B cell (primary cell): ENCODE results near the gene ELAC1. TPM values are rescaled to one million over a fixed set of nuclear protein-coding genes. Genes with fewer than 3 reads are reported as not detected.

Experiments used
- ATAC-seq: fragments of 200-7000 bp; cut with Tn5 transposase; one replicate; pipeline ENCODE4 v1.10.0; 2021; ENCODE audit warnings: low read depth, mild to moderate bottlenecking, moderate number of reproducible peaks, moderate library complexity
- CTCF ChIA-PET: fragments of 350-600 bp; sonication (Branson Sonifier 250); formaldehyde crosslinking; loops from one replicate; lab custom pipeline; 2021; ENCODE audit warnings: antibody characterized with exemption, inconsistent platforms; lab: Charles Lee
- POLR2A ChIA-PET: fragments of 350-600 bp; sonication (Branson Sonifier 250); formaldehyde crosslinking; loops from one replicate; lab custom pipeline; 2021; ENCODE audit warnings: antibody characterized with exemption; lab: Charles Lee
- DNase-seq: peaks from one replicate; pipeline ENCODE4 v3.0.0; 2013
- H2AFZ ChIP-seq: 2 replicates; pipeline ENCODE4 v1.6.1; 2012; ENCODE audit warnings: mild to moderate bottlenecking, low read depth, low read length; ENCODE audit not compliant: insufficient read depth, poor library complexity, severe bottlenecking
- H3K27ac ChIP-seq, 2 donors: 1 replicate in 1 of 2; 2 replicates in 1 of 2; pipeline ENCODE4 v1.5.1; 2012 to 2013; ENCODE audit warnings: low read length in 2 of 2, mild to moderate bottlenecking in 2 of 2, moderate library complexity in 1 of 2
- H3K27me3 ChIP-seq, 4 experiments: fragments of 200-600 bp in 1 of 4; sonication (generic) in 1 of 4; replicated peaks in 1 of 4; 1 replicate in 2 of 4; 2 replicates in 2 of 4; pipeline versions ENCODE4 v1.6.1 to v1.7.0; 2013 to 2016; ENCODE audit warnings: low read length in 3 of 4, mild to moderate bottlenecking in 2 of 4, mixed read lengths in 1 of 4, moderate library complexity in 1 of 4; ENCODE audit not compliant: insufficient read depth in 4 of 4, control insufficient read depth in 3 of 4; ENCODE audit errors: control extremely low read depth in 1 of 4
- H3K36me3 ChIP-seq, 2 experiments: replicated peaks in 1 of 2; 1 replicate in 1 of 2; 2 replicates in 1 of 2; pipeline versions ENCODE4 v1.6.1 to v1.7.1; 2013; ENCODE audit warnings: low read length in 1 of 2; ENCODE audit not compliant: insufficient read depth in 2 of 2, control insufficient read depth in 1 of 2; ENCODE audit errors: control extremely low read depth in 1 of 2, extremely low read depth in 1 of 2
- H3K4me1 ChIP-seq, 2 donors: fragments of 200-600 bp in 1 of 2; sonication (generic) in 1 of 2; 1 replicate in 1 of 2; 2 replicates in 1 of 2; pipeline versions ENCODE4 v1.5.1 to v1.6.1; 2013 to 2017; ENCODE audit warnings: low read length in 2 of 2; ENCODE audit not compliant: control insufficient read depth in 2 of 2, insufficient read depth in 2 of 2
- H3K4me2 ChIP-seq: replicated peaks from 2 replicates; pipeline ENCODE3; 2012; ENCODE audit warnings: mild to moderate bottlenecking, low read depth, low read length; ENCODE audit not compliant: poor library complexity, severe bottlenecking
- H3K4me3 ChIP-seq, 5 experiments: fragments of 200-600 bp in 1 of 5; sonication (generic) in 1 of 5; 1 replicate in 3 of 5; 2 replicates in 2 of 5; pipeline versions ENCODE4 v1.5.1 to v1.7.0; 2011 to 2016; ENCODE audit warnings: low read length in 4 of 5, mild to moderate bottlenecking in 4 of 5, low read depth in 2 of 5, control low read depth in 1 of 5, moderate library complexity in 1 of 5; ENCODE audit not compliant: insufficient read depth in 1 of 5; ENCODE audit errors: control extremely low read depth in 1 of 5, extremely low read depth in 1 of 5
- H3K79me2 ChIP-seq: fragments of 200-600 bp; sonication (generic); one replicate; pipeline ENCODE4 v1.6.0; 2016; ENCODE audit warnings: low read length; ENCODE audit not compliant: control insufficient read depth, insufficient read depth
- H3K9ac ChIP-seq: fragments of 200-600 bp; sonication (generic); 2 replicates; pipeline ENCODE4 v1.6.1; 2017; ENCODE audit warnings: mild to moderate bottlenecking, low read length, moderate library complexity
- H3K9me3 ChIP-seq, 3 donors: one replicate each; pipeline versions ENCODE4 v1.6.1 to v1.7.1; 2013; ENCODE audit warnings: low read length in 2 of 3; ENCODE audit not compliant: control insufficient read depth in 2 of 3, insufficient read depth in 1 of 3; ENCODE audit errors: control extremely low read depth in 1 of 3
- H4K20me1 ChIP-seq: 2 replicates; pipeline ENCODE4 v1.6.0; 2012; ENCODE audit warnings: mild to moderate bottlenecking, low read length; ENCODE audit not compliant: insufficient read depth, control insufficient read depth, poor library complexity, severe bottlenecking
- H3K27ac Mint-ChIP-seq: one replicate; pipeline ENCODE4 v1.8.0; 2021; ENCODE audit warnings: mixed read lengths
- H3K27me3 Mint-ChIP-seq: one replicate; pipeline ENCODE4 v1.8.0; 2021; ENCODE audit warnings: mixed read lengths
- H3K4me1 Mint-ChIP-seq: one replicate; pipeline ENCODE4 v1.8.0; 2021; ENCODE audit warnings: mixed read lengths
- H3K4me3 Mint-ChIP-seq: one replicate; pipeline ENCODE4 v1.8.0; 2021; ENCODE audit warnings: mixed read lengths
- H3K9me3 Mint-ChIP-seq: one replicate; pipeline ENCODE4 v1.8.0; 2022; ENCODE audit warnings: mixed read lengths; ENCODE audit not compliant: insufficient read depth
- EZH2 ChIP-seq: IDR thresholded peaks from 2 replicates; pipeline ENCODE4 v1.6.1; 2012; ENCODE audit warnings: borderline replicate concordance, low read depth, mild to moderate bottlenecking, moderate library complexity, low read length; ENCODE audit not compliant: insufficient read depth, poor library complexity, severe bottlenecking
- WGBS: methylation state at CpG from one replicate; pipeline ENCODE4 v1.1.5; 2013; ENCODE audit warnings: missing lambda C conversion rate; ENCODE audit not compliant: insufficient coverage; 5-methylcytosine and 5-hydroxymethylcytosine counted together
- intact Hi-C: fragments of 100-400 bp; cut with micrococcal nuclease; formaldehyde crosslinking; loops from one replicate; pipeline ENCODE4 v1.10.0; 2022
- polyA plus RNA-seq: library from polyadenylated mRNA; depleted of rRNA; stranded (reverse); fragments of >200 nt; gene quantifications from 2 replicates; pipeline ENCODE4 v1.2.3, GENCODE V29; 2012
- total RNA-seq, 2 donors: library from RNA; stranded (reverse); fragments of 120-200 nt in 1 of 2; gene quantifications; 1 replicate in 1 of 2; 2 replicates in 1 of 2; pipeline versions ENCODE4 v1.2.3 to v1.2.4, GENCODE V29; 2013 to 2022
- TF ChIP-seq, protein P1 (sequence below): fragments of 200-600 bp; IDR thresholded peaks from one replicate; pipeline ENCODE4 v1.8.0; 2022; ENCODE audit warnings: antibody characterized with exemption, mild to moderate bottlenecking

ELAC1 gene
- total and polyA plus RNA-seq, 2 donors (not counting 1 experiment from before 2014, with no cell fraction given), result 3.8 to 9.9 TPM

DNA sequence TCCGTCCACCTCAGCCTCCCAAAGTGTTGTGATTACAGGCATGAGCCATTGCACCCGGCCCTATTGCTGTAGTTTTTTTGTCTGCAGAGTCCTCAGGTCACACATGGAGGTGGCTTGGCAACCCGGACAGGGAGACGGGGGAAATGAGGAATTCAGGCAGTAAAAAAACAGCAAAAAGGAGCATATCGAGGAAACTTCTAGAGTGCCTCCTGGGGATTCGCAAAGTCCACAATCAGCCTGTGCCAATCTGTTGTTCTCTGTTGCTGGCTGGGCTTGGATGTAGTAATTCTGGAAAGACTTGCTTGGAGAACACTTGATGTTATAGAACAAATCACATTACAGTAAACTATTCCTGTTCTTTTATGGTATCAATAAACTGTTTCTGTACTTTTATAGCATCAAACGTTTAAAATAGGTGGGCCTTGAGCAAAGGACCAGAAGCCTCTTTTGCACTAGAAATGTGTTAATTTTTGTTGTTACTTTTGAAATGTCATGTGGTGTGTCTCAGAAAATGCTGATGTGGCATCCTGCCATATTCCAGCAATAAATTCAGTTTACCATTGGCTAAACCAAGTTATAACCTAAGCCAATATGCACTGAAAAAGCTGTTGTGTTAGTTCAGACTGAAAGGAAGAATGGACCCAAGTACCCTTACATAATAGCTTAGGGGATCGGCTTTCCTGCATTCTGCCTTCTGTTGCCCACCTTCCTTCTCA, 14.4 kb downstream of the ELAC1 start:
- H3K9me3 ChIP-seq, result peaks cover 0 to 7% (median 4%) of the 10 kb centered on the region in 3 donors
- no peak overlapping the region for H3K27ac ChIP-seq
- 96% methylated on average over 5 of the region's 8 CpGs for WGBS
- ChIA-PET POLR2A (no interaction called here), CTCF (no interaction called here)
- H3K27ac Mint-ChIP-seq, result no peak overlapping the region
- H2AFZ ChIP-seq, result no peak overlapping the region
- H3K79me2 ChIP-seq, result peaks cover 10% of the 10 kb centered on the region
- H3K4me1 ChIP-seq, result no peaks in the 10 kb centered on the region
- peaks cover 0 to 41% of the 10 kb centered on the region in 2 experiments for H3K36me3 ChIP-seq
- TF ChIP-seq, protein P1, sequence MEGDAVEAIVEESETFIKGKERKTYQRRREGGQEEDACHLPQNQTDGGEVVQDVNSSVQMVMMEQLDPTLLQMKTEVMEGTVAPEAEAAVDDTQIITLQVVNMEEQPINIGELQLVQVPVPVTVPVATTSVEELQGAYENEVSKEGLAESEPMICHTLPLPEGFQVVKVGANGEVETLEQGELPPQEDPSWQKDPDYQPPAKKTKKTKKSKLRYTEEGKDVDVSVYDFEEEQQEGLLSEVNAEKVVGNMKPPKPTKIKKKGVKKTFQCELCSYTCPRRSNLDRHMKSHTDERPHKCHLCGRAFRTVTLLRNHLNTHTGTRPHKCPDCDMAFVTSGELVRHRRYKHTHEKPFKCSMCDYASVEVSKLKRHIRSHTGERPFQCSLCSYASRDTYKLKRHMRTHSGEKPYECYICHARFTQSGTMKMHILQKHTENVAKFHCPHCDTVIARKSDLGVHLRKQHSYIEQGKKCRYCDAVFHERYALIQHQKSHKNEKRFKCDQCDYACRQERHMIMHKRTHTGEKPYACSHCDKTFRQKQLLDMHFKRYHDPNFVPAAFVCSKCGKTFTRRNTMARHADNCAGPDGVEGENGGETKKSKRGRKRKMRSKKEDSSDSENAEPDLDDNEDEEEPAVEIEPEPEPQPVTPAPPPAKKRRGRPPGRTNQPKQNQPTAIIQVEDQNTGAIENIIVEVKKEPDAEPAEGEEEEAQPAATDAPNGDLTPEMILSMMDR, result no peak
- TF ChIP-seq EZH2, result no peak
- DNase-seq (no peak), ATAC-seq (no peak)
- H3K4me3 Mint-ChIP-seq, result no peak overlapping the region
- H3K4me2 ChIP-seq, result no peak overlapping the region
- no peaks in the 10 kb centered on the region for H3K4me1 Mint-ChIP-seq
- intact Hi-C loops, result no loop called here
- no peak overlapping the region for H3K4me3 ChIP-seq
- H3K27me3 ChIP-seq, result no peaks in the 10 kb centered on the region
- no peaks in the 10 kb centered on the region for H4K20me1 ChIP-seq
- no peak overlapping the region for H3K9ac ChIP-seq
- H3K27me3 Mint-ChIP-seq, result no peaks in the 10 kb centered on the region
- peaks cover 3% of the 10 kb centered on the region for H3K9me3 Mint-ChIP-seq

GRCh38 chr18:50982802-50983179, 15.0 kb downstream of the ELAC1 start:
- WGBS, result no CpG with 5 or more reads among the region's 3 CpGs
- no peak overlapping the region for H3K9ac ChIP-seq

More at GRCh38 chr18:50982802-50983179, 15.0 kb downstream of the ELAC1 start:
- peaks cover 9% of the 10 kb centered on the region for H3K79me2 ChIP-seq
- Mint-ChIP-seq H3K4me3 (no peak overlapping the region), H3K4me1 (no peaks in the 10 kb centered on the region), H3K27ac (no peak overlapping the region), H3K27me3 (no peaks in the 10 kb centered on the region), H3K9me3 (peaks cover 3% of the 10 kb centered on the region)
- no peak overlapping the region for H3K4me2 ChIP-seq
- H3K4me1 ChIP-seq, result no peaks in the 10 kb centered on the region
- POLR2A ChIA-PET, result no interaction called here
- ATAC-seq, result no peak
- H3K36me3 ChIP-seq, result peaks cover 0 to 38% of the 10 kb centered on the region in 2 experiments
- H3K9me3 ChIP-seq, result peaks cover 0 to 1% (median 0%) of the 10 kb centered on the region in 3 donors
- H3K27me3 ChIP-seq, result no peaks in the 10 kb centered on the region
- no peak for TF ChIP-seq EZH2
- TF ChIP-seq, protein P1, result no peak
- H3K27ac ChIP-seq, result no peak overlapping the region
- H3K4me3 ChIP-seq, result no peak overlapping the region
- no peak overlapping the region for H2AFZ ChIP-seq
- CTCF ChIA-PET, result no interaction called here
- DNase-seq, result no peak
- intact Hi-C loops, result no loop called here
- no peaks in the 10 kb centered on the region for H4K20me1 ChIP-seq
